GM18868 (cell line): ENCODE measurements around the gene GPC5.

Source experiments
- ATAC-seq: cut with Tn5 transposase; IDR thresholded peaks from one replicate; pipeline ENCODE4 v1.9.1; 2021; ENCODE audit warnings: mild to moderate bottlenecking, moderate library complexity; ENCODE audit not compliant: unreplicated experiment

Gene GPC5

DNA sequence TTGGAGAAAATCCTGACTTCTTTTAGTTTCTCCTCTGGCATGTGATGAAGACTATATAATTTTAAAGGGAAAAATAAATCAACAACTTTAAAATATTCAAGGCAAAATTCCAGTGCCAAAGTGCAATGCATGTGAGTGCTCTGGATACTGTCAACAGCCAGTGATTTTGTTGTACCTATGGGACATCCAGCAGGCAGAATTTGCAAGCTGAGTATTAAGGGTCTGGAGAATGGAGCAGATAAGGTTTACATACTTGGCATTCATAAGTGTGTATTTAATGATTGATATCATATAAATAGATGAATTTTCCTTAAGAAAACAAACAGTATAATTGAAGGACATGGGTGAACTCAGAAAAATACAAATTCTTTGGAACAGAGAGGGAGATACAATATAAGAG, 703.4 kb downstream of the GPC5 start:
- no peak for ATAC-seq

DNA sequence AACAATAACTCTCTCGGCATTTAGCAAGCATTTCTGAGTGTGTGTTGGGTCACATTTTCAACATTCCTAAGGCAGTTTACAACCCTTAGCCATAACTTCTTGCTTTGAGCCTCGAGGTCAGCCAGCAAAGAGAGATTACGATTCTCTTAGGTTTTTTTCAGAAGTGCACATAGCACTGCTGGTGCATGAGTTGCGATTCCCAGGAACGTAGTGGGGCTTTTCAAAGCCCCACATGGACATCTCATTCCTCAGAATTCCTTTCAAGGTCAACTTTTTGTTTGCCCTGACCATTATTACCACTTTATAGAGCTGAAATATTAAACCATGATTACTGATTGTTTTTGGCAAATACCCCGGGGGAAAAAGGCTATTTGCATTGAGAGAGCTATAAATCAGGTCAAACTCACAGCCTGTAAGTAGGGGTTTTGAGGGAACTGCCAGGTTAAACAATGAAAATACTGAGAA, 705.3 kb downstream of the GPC5 start:
- no peak for ATAC-seq

DNA sequence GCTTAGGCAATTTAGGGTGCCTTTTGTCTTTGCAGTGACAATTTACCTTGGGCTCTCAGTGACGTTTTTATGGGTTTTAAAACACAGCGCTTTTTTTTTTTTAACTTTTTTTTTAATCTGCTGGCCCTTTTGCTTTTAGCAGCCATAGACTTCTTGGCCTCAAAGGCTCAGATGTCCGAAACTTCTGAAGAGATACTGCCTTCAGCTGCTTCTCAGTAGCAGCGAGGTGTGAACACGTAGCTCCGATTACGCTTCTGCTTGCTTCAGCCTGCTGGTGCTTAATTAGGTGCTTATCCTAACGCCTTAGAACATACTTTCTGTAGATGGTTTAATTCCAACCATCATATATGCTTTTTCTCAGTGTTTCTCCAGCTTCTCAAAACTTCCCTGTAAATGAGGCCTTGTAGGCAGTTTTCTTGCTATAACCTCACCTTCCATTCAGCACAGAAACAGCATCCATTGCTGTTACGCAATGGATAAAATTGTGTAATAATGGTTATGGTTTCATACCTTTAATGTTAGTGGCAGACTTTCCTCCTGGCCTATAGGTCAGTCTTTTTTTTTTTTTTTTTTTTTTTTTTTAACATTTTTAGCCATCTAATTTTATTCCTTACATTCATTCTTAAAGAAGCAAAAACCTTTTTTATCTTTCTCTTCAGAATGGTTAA, 723.9 kb downstream of the GPC5 start:
- no peak for ATAC-seq

DNA sequence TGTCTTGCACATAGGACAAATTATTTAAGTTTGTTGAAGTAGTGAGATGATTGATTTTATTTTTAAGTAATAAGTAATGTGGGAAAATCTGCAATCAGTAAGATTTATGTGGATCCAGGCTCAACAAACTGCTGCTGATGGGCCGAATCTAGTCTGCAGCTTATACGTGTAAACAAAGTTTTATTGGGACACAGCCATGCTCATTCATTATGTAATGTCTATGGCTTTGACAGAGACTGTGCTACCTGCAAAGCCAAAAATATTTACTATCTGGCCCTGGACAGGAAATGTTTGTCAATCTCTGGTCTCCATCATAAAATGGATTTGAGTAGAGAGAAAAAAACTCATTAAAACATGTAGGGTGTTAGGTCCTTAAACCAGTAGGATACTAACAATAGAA, 728.0 kb downstream of the GPC5 start:
- ATAC-seq, result no peak

DNA sequence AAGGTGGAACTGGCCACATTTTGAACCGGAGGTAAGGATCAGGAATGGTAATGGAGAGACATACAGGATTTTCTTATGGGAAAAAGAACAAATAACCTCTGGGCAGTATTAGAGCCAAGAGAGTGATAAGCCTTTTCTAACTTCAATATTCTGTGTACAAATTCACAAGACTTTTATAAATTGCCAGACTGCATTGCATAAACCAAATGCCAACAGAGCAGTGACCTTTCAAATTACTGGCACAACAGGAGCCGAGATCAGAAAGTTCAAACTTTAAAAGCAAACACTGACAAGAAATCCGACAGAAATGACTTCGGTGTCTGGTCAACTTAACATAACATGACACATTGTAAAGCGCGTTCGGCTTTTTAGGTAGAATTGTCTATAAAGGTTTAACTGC, 737.1 kb downstream of the GPC5 start:
- ATAC-seq, result no peak

DNA sequence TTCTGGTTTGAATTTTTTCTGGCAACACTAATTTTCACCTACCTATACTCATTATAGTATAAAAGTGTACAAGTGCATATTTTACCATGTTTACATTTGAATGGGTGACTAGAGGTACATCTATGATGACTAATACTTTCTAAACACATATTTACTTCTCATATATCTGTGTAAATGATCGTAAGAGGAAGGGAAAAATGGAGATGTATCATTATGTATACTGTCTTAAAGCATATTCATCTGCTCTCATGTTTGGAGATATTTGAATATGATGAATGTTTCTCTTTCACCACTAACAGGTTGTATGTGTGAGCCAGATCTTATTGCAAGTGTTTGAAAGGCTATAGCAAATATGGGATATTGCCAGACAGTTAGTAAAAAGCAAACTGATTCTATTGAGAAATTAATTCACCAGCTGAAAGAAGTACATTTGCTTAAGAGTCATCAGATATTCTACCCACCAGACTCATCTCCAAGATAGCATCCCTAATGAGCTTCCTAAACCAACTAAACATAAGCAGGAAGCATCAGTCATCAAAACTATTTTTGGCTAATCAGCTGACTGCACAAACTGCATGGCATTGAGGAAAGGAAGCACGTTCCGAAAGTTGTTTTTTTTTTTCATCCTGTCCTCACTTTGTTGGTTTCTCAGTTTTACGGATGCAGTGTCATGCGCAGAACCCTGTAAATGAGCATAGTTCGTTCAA, 738.2 kb downstream of the GPC5 start:
- peak; percentile 38 for ATAC-seq

DNA sequence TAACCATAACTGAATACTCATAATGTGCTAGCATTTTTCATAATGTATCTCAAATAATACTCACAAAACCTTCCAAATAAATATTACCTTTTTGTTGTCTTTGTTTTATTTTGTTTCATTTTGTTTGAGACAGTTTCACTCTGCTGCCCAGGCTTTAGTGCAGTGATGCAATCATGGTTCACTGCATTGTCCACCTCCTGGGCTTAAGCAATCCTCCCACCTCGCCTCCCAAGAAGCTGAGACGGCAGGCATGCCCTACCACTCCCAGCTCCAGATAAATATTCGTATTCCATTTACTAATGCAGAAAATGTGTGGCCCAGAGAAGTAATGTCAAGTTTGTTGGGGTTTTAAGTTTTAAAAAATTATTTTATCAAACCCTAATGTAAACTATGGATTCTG, 739.1 kb downstream of the GPC5 start:
- no peak for ATAC-seq

DNA sequence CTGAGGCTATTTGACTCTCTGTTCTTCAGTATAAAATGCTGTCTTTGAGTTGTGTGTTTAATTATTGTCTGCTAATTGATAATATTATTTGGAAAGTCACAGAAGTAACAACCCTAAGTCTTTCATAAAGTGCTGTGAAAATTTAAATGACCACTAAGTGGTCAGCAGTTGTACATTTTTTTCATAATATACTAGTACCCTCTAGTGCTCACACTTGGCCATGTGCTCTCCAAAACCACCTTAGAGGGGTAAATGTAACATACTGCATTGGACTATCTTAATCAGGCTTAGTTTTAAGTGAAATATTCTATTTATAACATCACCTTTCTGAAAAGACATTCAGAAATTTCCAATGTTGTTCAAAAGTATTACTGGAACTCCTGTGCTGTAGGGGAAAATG, 745.3 kb downstream of the GPC5 start:
- no peak for ATAC-seq

DNA sequence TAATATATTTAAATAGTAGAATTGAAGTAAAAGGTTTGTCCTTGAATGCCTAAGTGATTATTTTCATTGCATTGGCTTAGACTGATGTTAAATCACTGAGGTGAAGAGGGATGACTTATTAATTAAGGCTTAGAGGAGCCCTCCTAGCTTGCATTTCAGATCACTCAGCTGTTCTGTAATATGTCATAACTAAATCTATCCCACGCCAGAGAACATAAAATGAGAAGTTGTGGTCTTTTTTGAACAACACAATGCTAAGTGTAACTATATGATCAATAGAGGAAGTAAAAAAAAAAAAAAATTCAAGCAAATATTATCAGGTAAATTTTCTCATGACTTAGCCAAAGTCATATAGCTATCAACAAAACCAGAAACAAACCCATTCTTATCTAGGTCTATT, 752.2 kb downstream of the GPC5 start:
- ATAC-seq, result no peak

DNA sequence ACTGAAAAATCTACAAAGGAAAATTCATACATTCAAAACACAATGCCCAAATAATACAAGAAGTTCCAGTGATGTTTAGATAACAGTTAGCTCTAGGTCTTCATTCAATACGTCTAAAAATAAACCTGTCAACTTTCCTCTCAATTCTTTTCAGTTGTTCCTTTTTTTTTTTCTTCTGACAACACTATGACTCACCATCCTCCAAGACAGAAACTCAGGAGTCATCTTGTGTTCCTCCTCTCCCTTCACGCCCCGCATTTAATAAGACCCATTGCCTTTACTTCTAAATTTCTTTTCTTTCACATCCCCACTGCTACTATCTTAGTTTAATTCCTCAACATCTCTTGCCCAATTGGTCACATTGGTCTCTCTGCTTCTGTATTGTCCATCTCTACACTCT, 759.9 kb downstream of the GPC5 start:
- ATAC-seq, result no peak

DNA sequence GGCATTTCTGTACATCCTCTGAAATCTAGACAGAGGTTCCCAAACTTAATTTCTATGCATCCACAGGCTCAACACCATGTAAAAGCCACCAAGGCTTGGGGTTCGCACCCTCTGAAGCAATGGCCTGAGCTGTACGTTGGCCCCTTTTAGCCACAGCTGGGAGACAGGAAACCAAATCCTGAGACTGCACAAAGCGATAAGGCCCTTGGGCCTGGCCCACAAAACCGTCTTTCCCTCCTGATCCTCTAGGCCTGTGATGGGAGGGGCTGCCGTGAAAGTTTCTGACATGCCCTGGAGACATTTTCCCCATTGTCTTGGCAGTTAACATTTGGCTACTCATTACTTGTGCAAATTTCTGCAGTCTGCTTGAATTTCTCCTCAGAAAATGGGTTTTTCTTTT, 766.4 kb downstream of the GPC5 start:
- ATAC-seq, result no peak

DNA sequence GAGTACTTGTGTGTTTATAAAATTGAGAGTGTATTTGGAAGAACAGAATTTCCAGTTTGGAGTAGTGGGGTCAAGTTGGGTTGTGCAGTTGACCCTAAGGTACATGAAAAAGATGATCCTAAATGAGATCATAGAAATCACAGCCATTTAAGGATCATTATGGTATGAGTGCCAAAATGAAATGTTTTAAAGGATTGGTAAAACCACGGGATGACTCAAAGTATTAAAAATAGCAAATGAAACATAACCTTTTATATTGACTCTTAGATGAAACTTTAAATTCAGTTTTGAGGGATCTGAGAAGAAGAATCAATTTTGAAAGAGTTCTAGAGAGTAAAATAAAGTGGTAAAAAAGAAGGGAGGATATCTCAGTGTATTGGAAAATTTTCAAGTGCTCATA, 773.8 kb downstream of the GPC5 start:
- no peak for ATAC-seq

DNA sequence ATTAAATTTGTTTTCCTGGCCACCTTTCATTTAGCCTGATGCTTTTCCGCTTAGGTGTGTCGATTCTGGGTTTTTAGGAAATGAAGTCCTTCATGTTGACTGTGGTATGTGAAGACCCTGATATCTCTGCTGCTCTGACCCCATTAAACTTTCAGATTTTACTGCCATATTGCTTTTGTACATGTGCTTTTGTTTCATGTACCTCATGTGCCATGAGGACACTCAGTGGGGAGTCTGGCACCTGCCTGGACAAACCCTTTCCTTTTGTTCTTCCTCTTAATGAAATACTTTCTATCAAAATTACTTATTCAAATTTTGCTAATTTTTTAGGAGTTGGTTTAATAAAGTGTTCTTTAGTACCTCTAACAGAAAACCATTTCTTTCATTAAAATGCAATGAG, 774.8 kb downstream of the GPC5 start:
- ATAC-seq, result no peak

DNA sequence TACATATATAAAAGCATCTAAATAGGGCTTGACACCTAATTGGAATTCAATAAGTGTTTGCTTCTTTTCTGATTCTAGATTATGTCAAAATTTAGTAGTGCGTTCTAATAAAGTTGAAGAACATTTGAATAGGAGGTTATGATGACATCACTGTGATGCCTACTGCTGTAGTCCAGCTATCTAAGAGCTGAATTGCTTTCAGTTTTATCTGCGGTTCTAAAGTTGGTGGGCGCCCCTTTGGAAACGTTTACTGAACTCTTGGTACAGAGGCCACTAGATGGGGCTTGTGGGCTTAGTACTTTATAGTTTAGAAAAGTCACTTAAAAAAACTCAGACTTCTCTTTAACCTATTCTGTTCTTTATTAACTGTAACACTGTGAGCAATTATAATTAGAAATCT, 776.9 kb downstream of the GPC5 start:
- ATAC-seq, result peak; percentile 88

DNA sequence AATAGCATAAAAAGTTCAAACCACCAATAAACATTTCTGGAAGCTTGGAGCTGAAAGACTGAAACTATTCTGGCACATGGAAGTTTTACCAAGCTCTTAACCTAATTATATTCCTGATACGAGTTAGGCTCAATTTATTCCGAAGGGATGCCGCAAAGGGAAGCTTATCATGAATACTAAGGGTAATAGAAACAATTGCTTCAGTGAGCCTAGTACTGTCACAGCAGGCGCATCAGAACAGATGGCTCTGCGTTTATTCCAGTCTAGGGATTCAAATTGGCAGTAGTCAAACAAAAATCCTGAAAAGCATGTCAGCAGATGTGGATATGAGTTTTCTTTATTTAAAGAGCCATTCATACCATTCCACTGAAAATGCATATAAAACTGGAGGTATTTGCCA, 779.5 kb downstream of the GPC5 start:
- ATAC-seq, result no peak

DNA sequence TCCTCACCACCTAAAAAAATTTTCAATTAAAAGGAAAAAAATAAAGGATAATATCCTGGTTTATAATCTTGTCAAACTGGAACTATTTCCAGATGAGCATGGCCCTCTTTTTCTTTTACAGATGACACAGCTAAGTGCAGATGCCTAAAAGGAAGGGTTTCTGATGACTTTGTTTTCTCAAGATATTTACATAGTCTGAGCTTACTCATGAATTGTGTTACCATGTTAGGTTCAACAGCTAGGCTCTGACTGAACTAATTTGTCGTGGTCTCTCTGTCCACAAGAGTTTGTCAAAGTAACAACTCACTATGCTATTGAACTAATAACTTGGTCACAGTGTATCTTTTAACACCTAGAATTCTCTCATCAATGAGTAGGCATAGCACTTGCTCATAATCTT, 780.8 kb downstream of the GPC5 start:
- ATAC-seq, result no peak

DNA sequence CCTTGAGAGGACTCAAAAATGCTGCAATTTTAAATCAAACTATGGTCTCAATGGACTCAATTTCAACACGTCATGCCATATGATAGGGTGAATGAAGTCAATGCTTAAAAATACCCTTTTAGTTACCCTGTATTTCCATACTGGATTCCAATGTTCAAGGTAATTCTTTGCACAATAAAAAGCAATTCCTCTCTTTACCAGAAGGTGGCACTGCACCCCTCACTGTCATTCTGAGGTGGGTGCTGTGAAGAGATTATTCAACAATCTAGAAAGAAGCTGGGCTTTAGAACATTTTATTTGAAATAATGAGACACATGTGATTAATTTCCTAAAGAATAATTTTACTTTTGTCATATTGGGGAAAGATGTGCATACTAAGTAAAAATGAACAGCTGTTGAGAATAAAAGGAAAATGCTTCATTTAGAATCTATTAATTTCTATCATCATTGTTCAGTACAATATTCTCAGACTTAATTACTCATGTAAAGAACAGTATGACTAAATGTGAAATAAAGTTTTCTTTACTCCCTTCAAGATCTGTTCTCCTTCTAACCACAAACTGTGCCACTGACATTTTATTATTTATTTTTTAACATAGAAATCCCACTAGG, 789.1 kb downstream of the GPC5 start:
- peak; percentile 83 for ATAC-seq

DNA sequence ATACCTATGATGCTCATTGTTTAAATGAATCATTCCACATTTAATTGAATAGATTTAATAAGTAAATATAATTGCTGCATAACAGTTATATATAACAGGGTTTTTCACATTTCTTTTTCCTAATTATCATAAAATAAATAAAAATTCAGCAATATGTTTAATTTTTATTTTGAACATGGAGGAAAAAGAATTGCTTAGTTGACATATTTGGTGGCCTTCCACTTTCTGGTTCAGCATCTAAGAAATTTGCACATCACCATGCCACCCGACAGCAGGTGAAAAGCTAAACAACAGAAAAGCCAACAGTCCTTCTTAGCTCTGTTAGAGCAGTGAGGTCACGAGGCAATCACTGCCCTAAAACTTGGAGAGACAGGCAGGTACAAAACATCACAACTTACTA, 790.2 kb downstream of the GPC5 start:
- no peak for ATAC-seq

DNA sequence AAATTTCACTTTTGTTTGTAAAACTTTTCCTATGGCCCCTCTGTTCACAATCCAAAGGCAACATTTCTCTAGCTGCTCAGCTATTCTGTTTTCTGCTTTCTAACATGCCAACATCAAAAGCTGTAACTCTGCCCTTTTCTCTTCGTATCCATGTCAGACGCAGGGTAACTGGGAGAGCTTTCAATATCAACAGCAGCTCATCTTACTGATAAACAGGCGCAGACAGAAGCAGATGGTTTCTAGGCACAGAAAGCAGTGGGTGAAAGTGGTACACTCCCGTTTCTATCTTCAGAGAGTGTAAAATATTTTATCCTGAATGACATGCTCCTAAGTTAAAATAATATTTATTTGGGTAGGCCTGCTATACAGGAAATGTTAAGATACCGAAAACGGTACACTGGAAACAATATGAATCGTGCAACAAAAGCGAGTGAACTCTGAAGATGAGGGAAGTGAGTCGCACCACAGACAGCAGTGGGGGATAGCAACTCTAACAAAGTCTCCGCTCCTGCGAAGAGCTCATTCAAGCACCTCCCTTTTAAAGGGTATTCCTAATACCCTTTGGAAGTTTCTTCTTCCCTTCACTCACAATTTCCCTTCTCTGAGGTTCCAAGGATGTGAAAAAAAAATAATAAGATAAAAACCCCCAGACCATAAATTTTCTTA, 798.3 kb downstream of the GPC5 start:
- ATAC-seq, result no peak

DNA sequence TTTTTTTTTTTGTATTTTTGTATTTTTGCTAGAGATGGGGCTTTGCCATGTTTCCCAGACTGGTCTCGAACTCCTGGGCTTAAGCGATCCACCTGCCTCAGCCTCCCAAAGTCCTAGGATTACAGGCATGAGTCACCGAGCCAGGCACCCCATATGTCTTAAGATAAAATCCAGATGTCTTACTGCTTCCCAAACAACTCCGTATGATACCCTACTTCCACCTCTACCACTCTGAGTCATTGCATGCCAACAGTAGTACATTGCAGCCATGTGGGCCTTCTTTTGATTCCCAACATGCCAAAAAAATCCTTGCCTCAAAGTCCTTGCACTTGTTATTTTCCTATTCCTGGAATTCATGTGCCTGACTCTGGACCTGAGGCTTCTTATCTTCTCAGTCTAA, 799.2 kb downstream of the GPC5 start:
- ATAC-seq, result no peak

DNA sequence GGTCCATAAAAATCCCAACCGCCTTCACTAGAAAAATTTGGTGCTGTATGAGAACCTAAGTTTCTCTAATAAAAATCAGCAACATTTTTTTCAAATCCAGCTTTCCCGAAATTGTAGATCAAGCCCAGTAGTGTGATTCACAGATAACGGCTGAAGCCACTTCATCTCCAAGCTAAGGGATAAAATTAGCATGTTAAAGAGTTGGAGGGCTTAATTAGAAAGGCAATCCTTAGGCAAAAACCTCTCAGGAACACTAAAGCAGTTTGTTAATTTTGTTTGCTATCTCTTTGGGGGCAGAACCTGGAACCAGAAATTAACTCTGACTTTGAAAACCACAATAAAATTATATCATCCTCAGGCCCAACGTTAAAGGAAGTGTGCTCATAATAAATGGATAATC, 820.2 kb downstream of the GPC5 start:
- no peak for ATAC-seq

DNA sequence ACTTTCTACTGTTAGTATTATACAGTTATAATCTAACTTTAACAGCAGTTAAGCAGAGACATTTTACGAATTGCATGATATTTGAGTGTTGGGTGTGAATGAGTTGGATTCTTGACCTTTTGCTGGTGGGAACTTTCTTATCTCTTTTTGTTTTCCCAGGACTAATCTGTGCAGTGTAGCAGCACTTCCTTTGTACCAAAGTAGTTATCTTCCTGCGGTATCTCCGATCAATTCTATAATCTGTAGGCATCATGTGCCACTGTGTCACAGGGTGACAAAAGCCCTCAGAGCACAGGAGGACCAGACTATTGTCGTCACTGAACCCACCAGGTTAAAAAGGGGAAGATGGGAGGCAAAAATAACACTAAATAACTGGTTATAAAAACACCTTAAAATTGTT, 823.5 kb downstream of the GPC5 start:
- no peak for ATAC-seq
